HG03139 (cell line): ENCODE data around the gene NUDT8.
"Not testable (repeated sequence)": the region's sequence is repeated elsewhere in the genome, so short reads cannot be mapped to it uniquely, and the experiment has no call there.

ENCODE experiments used
- ATAC-seq: cut with Tn5 transposase; IDR thresholded peaks from one replicate; pipeline ENCODE4 v1.9.1; 2021; ENCODE audit not compliant: unreplicated experiment

NUDT8 gene

GRCh38 chr11:67613960-67614715 lies 15.6 kb downstream of the NUDT8 start:
- peak; percentile 69 for ATAC-seq

DNA sequence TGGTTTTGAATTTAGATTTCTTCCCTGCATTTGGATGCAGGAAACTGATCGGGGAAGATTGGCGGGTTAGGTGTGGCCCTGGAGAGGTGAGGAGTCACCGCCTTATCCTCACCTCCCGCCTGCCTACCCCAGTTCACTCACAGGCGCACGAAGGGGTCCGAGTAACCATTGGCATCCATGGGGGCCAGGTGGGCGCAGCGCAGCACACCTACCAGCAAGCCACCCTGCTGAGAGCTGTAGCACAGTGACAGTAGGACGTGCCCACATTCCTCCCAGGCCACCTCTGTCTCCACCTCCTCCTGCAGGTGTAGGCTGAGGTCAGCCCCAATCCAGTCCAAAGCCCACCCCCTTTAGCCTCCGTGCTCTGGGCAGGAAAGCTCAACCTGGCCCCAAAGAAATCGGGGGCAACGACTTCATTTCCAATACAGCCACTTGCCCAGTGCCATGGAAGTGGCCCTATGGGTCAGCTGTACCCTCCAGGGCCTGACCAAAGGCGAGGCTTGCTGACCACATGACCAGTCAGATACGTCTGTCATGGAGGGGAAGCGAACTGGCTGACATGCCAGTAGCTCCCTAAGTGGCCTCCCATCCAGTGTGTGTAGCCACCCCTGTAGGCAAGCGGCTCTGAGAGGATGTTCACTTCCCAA lies 16.3 kb downstream of the NUDT8 start:
- no peak for ATAC-seq

GRCh38 chr11:67612751-67613150 lies 17.0 kb downstream of the NUDT8 start:
- ATAC-seq: no peak

- no peak for ATAC-seq
Measured at GRCh38 chr11:67611704-67612587, 17.8 kb downstream of the NUDT8 start.

DNA sequence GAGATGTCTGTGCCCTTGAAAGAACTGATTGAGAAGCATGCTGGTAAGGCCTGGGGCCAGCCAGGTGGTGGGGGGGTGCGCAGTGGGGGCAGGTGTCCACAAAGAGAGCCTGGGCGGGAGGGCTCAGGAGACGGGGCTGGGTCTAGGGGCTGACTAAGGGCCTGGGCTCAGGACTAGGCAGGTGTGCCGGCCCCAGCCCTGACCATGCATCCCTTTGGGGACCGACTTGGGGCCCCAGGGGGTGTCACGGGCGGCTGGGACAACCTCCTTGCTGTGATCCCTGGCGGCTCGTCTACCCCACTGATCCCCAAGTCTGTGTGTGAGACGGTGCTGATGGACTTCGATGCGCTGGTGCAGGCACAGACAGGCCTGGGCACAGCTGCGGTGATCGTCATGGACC lies 18.6 kb downstream of the NUDT8 start:
- no peak for ATAC-seq

GRCh38 chr11:67610302-67610868 lies 19.4 kb downstream of the NUDT8 start:
- ATAC-seq: no peak

DNA sequence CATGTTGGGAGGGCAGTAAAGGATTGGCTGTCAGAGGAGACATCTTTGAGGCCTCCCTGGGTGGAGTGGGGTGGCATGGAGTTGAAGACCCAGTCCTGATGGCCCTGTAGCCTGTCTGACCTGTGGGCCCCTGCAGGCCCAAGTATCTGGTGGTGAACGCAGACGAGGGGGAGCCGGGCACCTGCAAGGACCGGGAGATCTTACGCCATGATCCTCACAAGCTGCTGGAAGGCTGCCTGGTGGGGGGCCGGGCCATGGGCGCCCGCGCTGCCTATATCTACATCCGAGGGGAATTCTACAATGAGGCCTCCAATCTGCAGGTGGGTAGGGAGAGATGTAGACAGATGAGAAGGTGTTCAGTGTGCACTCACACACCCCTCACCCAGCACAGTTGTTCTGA lies 20.4 kb downstream of the NUDT8 start:
- ATAC-seq: no peak

GRCh38 chr11:67608486-67608885 lies 21.3 kb downstream of the NUDT8 start:
- no peak for ATAC-seq

DNA sequence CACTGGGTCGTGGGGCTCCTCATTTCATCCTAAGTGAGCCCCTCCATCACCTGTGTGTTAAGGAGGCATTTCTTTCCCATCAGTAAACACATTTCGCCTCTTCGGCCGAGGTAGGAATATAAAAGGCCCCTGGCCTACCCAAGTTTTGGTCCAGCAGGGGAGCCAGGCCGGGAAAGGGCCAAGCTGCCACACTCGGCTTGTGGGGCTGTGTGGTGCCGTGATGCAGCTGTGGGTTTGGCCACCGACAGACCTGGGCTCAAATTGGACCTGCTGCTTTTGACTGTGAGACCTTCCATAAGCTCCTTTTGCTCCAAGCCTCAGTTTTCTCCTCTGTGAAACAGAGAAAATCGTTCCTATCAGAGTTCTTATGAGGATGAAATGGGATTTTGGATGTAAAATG lies 22.2 kb downstream of the NUDT8 start:
- no peak for ATAC-seq

DNA sequence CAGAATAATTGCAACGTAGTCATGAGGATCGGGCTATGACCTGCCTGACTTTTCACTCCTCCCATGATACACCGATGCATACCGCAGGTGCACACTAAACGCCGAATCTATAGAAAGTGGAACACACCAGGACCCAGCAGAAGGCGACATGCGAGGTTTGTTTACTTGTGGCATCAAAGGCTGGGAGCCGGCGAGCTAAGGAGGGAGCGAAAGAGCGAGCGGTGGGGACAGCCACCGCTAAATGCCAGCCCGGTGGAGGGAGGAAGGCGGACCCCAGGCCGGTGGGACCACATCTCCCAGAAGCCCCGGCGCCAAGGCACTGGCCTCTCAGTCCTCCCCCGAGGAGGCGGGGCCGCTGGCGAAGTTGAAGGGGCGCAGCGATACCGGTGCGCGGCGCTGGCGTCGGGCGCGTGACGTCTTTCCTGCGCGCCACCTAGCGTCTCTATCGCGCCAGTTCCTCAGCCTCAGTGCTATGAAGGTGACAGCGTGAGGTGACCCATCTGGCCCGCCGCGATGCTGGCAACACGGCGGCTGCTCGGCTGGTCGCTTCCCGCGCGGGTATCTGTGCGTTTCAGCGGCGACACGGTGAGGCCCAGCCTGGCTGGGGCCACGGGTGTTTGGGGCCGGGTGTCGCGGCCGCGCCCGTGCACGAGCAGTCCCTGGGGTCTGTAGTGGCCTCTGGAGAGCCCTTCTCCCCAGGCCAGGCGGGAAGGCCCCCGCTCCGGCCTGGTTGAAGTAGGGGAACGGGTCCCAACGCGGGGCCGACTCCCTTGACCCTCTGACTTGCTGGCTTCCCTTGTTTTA lies 23.0 kb downstream of the NUDT8 start, which contains the start of gene NDUFV1:
TSS of gene NDUFV1 (plus strand) at position 445 of the 804 bp plus-strand sequence. CDS start at position 514, 69 bp downstream.
- ATAC-seq: peak; percentile 91

GRCh38 chr11:67606093-67606491 lies 23.6 kb downstream of the NUDT8 start:
- no peak for ATAC-seq

DNA sequence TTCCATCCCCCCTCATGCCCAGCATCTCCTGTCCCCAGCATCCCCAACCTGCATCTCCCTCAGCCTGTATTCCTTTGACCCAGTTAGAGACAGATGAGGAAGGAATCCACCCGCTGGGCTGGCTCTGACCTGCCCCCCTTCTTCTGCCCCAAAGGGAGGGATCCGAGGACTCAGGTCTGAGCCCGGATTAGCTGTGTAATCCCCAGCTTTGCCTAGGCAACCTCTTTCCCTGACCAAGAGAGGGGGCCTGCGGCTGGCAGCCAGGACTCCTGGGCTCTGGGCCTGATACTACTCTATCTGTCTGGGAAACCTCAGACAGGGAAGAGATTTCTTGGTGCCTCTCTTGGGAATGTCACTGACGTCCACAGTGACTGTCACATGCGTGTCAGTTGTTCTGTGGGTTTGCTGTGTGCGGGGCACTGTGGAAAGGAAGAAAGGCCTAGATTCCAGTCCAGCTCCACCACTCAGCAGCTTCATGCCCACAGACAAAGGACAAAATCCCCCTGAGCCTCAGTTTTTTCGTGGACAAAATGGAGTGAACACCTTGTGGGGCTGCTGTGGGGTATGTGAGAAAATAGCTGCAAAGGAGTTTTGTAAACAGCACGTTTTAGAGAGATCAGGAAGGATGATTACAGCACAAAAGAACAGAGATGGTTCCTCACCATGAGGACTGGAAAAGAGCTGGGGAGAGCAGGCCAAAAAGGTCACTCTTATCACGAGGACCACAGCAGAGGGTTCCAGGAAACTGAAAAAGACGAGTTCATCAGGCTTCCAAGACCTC lies 24.3 kb downstream of the NUDT8 start:
- ATAC-seq: no peak

- no peak for ATAC-seq
Measured at GRCh38 chr11:67604815-67605214, 24.9 kb downstream of the NUDT8 start.

- not testable (repeated sequence) for ATAC-seq
Measured at GRCh38 chr11:67604119-67604518, 25.6 kb downstream of the NUDT8 start.

DNA sequence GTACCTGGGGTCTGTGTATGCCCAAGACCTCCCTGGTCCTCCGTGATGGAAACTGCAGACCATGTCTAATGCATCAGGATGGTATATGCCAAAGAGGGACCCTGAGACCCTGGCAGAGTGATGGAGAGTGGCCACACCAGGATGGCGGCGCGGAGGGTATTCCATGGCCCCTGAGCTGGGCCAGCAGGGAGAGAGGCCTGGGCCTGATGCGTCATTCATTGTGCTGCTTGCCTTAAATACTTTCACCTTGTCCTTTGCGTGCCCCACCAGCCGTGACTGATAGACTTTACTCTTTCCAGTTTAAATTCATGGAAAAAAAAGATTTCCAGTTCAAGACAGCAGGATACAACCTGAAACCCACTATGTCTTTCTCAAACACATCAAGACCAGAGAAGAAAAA lies 28.6 kb downstream of the NUDT8 start:
- ATAC-seq: no peak

- ATAC-seq: peak; percentile 56
Measured at GRCh38 chr11:67600324-67601029, 29.3 kb downstream of the NUDT8 start.

DNA sequence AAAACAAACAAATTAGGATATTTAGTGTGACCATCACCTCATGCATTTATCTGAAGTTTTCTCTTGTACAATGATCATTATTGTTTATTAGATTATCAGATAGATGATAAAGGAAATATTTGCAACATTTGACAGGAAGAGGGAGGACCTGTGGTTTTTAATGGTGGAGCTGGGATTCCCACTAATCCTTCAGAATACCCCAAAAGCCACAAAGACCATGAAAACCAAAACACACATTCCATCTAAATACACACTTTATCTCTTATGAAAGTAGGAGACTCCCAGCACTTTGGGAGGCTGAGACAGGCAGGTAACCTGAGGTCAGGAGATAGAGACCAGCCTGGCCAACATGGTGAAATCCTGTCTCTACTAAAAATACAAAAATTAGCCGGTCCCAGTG lies 30.6 kb downstream of the NUDT8 start:
- ATAC-seq: no peak

- ATAC-seq: not testable (repeated sequence)
Measured at GRCh38 chr11:67597963-67598362, 31.8 kb downstream of the NUDT8 start.

GRCh38 chr11:67597458-67597857 lies 32.3 kb downstream of the NUDT8 start:
- not testable (repeated sequence) for ATAC-seq
